Mucosa of gallbladder (tissue), 1 donor: ENCODE measurements around the gene GRP. TPM values are rescaled to one million over a fixed set of nuclear protein-coding genes. Genes with fewer than 3 reads are reported as not detected.

Experiments used
- total RNA-seq: library from RNA; stranded (reverse); gene quantifications from one replicate; pipeline ENCODE4 v1.2.1, GENCODE V29; 2021
- donor health status: DM: no; HTN: no; CAD: no.

GRP gene
- total RNA-seq, 1 donor from 2014 or later, result not detected

Other genes starting within 250 kb of the GRP start
- 58.7 TPM for gene SEC11C, start 80.3 kb upstream of the GRP start, total RNA-seq
- gene RAX, start 53.3 kb downstream of the GRP start, total RNA-seq, result not detected
- not detected for gene CPLX4, start 98.5 kb downstream of the GRP start, total RNA-seq
- 63.6 TPM for gene LMAN1, start 139.1 kb downstream of the GRP start, total RNA-seq